Lung (tissue), 12 donors: ENCODE results near the gene CFAP100. TPM values are rescaled to one million over a fixed set of nuclear protein-coding genes. Genes with fewer than 3 reads are reported as not detected.

Experiments
- ATAC-seq: fragments of 200-7000 bp; cut with Tn5 transposase; one replicate; pipeline ENCODE4 v1.9.1; 2020; ENCODE audit warnings: moderate number of reproducible peaks; ENCODE audit not compliant: insufficient read depth, low FRiP score
- DNase-seq, 3 donors: peaks; one replicate each; pipeline ENCODE4 v3.0.0-alpha.2; 2013 to 2017
- H3K27ac ChIP-seq, 2 donors: one replicate each; pipeline ENCODE4 v1.5.1; 2013; ENCODE audit warnings: mild to moderate bottlenecking in 2 of 2, moderate library complexity in 2 of 2, control low read depth in 1 of 2, inconsistent platforms in 1 of 2, low read depth in 1 of 2, low read length in 1 of 2
- H3K27me3 ChIP-seq, 3 donors: one replicate each; pipeline ENCODE4 v1.5.1; 2013; ENCODE audit warnings: low read length in 2 of 3; ENCODE audit not compliant: control insufficient read depth in 3 of 3, insufficient read depth in 3 of 3
- H3K36me3 ChIP-seq, 4 donors: one replicate each; pipeline ENCODE4 v1.5.1; 2013; ENCODE audit warnings: low read length in 4 of 4, mild to moderate bottlenecking in 1 of 4, moderate library complexity in 1 of 4; ENCODE audit not compliant: control insufficient read depth in 4 of 4, insufficient read depth in 4 of 4
- H3K4me1 ChIP-seq, 5 donors: one replicate each; pipeline ENCODE4 v1.5.1; 2013; ENCODE audit warnings: low read length in 5 of 5, mild to moderate bottlenecking in 2 of 5, moderate library complexity in 1 of 5; ENCODE audit not compliant: control insufficient read depth in 5 of 5, insufficient read depth in 5 of 5
- H3K4me3 ChIP-seq: one replicate; pipeline ENCODE4 v1.5.1; 2013; ENCODE audit warnings: mild to moderate bottlenecking, control low read depth, moderate library complexity
- H3K9ac ChIP-seq, 2 donors: one replicate each; pipeline ENCODE4 v1.5.1; 2013; ENCODE audit warnings: low read length in 2 of 2, control low read depth in 1 of 2; ENCODE audit not compliant: insufficient read depth in 1 of 2
- H3K9me3 ChIP-seq, 4 donors: one replicate each; pipeline ENCODE4 v1.5.1; 2013; ENCODE audit warnings: low read length in 3 of 4, mild to moderate bottlenecking in 1 of 4, moderate library complexity in 1 of 4; ENCODE audit not compliant: control insufficient read depth in 4 of 4, insufficient read depth in 3 of 4
- WGBS, 2 donors: extraction: QIAGEN DNeasy Blood & Tissue Kit; methylation state at CpG; one replicate each; pipeline ENCODE4 v1.1.7; 2013; 5-methylcytosine and 5-hydroxymethylcytosine counted together
- polyA plus RNA-seq, 2 donors: library from polyadenylated mRNA; stranded (reverse); fragments of 200-250 nt; gene quantifications; one replicate each; pipeline ENCODE4 v1.2.1, GENCODE V29; 2013
- total RNA-seq, 2 donors: library from RNA; depleted of rRNA in 1 of 2; stranded (reverse); fragments of >200 nt in 1 of 2; gene quantifications; one replicate each; pipeline ENCODE4 v1.2.1, GENCODE V29; 2014 to 2021
- TF ChIP-seq, protein P1 (sequence below): IDR thresholded peaks from 2 replicates; pipeline ENCODE4 v1.5.1; 2012; ENCODE audit warnings: mild to moderate bottlenecking; ENCODE audit errors: control extremely low read depth, extremely low read depth
- donor health status: control.
- donor health status: control.
- donor health status: Bipolar disorder and iron deficiency.
- donor health status: healthy.
- donor health status: DM: yes; HTN: yes; CAD: no.

CFAP100 gene
- total and polyA plus RNA-seq, 4 donors: 7.7 to 31.9 (median 11.5) TPM

DNA sequence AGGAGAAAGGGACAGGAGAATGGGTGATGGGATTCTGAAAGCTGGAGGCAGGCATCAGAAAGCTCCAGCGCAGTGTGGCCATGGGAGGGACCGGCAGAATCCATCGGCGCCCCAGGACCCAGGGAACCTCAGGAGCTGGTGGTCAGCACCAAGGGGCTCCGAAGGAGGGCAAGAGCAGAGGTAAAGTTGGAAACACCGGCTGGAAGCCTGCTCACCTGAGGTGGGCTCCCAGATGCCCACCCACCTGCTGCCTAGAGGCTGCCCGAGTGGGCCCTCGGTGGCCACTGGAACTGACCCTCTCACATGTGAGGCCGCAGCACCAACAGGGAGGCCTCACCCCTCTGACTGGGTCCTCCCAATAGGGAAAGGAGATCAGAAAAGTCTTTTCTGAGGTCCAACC, 91.2 kb downstream of the CFAP100 start:
- 95 to 97% methylated on average over 9 of the region's 9 CpGs for WGBS, 2 donors
- Histone ChIP-seq H3K4me3 (no peak overlapping the region), H3K36me3 (no peaks in the 10 kb centered on the region), H3K9me3 (no peaks in the 10 kb centered on the region), H3K4me1 (peaks cover 0 to 12% (median 4%) of the 10 kb centered on the region in 5 donors), H3K9ac (no peak overlapping the region), H3K27me3 (peaks cover 0 to under 1% (median 0%) of the 10 kb centered on the region in 3 donors), H3K27ac (no peak overlapping the region)
- no peak for DNase-seq
- no peak for ATAC-seq
- TF ChIP-seq, protein P1, sequence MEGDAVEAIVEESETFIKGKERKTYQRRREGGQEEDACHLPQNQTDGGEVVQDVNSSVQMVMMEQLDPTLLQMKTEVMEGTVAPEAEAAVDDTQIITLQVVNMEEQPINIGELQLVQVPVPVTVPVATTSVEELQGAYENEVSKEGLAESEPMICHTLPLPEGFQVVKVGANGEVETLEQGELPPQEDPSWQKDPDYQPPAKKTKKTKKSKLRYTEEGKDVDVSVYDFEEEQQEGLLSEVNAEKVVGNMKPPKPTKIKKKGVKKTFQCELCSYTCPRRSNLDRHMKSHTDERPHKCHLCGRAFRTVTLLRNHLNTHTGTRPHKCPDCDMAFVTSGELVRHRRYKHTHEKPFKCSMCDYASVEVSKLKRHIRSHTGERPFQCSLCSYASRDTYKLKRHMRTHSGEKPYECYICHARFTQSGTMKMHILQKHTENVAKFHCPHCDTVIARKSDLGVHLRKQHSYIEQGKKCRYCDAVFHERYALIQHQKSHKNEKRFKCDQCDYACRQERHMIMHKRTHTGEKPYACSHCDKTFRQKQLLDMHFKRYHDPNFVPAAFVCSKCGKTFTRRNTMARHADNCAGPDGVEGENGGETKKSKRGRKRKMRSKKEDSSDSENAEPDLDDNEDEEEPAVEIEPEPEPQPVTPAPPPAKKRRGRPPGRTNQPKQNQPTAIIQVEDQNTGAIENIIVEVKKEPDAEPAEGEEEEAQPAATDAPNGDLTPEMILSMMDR: no peak

Other genes with a start within 250 kb of the CFAP100 start
- gene ALDH1L1, start 214.3 kb upstream of the CFAP100 start, total RNA-seq: 1 to 10 TPM in 1 of 2 donors, under 1 TPM in 1; 0.51 to 9.0 TPM
- 1 to 10 TPM; 2.3 to 3.3 TPM for gene ALDH1L1, start 214.3 kb upstream of the CFAP100 start, polyA plus RNA-seq
- 10 to 100 TPM; 18.1 to 31.1 TPM for gene KLF15, start 37.5 kb upstream of the CFAP100 start, total RNA-seq
- gene KLF15, start 37.5 kb upstream of the CFAP100 start, polyA plus RNA-seq: 10 to 100 TPM; 18.2 to 31.3 TPM
- 10 to 100 TPM; 44.5 to 49.5 TPM for gene ZXDC, start 81.0 kb downstream of the CFAP100 start, total RNA-seq
- 10 to 100 TPM; 12.9 to 15.2 TPM for gene ZXDC, start 81.0 kb downstream of the CFAP100 start, polyA plus RNA-seq
- gene UROC1, start 122.9 kb downstream of the CFAP100 start, total RNA-seq: under 1 TPM; 0.09 to 0.21 TPM
- under 1 TPM; 0.01 to 0.08 TPM for gene UROC1, start 122.9 kb downstream of the CFAP100 start, polyA plus RNA-seq
- gene CHST13, start 129.2 kb downstream of the CFAP100 start, total RNA-seq: 1 to 10 TPM in 1 of 2 donors, under 1 TPM in 1; 0.74 to 2.7 TPM
- 1 to 10 TPM in 1 of 2 donors, under 1 TPM in 1; 0.51 to 3.6 TPM for gene CHST13, start 129.2 kb downstream of the CFAP100 start, polyA plus RNA-seq
- gene C3orf22, start 164.0 kb downstream of the CFAP100 start, total RNA-seq: under 1 TPM in 1 of 2 donors, not detected in 1; 0.28 TPM
- gene C3orf22, start 164.0 kb downstream of the CFAP100 start, polyA plus RNA-seq: not detected